Keratinocyte (primary cell): ENCODE data around the gene NDOR1.

Source experiments
- EZH2 ChIP-seq: IDR thresholded peaks from one replicate; pipeline ENCODE4 v1.6.1; 2012; ENCODE audit warnings: inconsistent platforms, mild to moderate bottlenecking, low read length, moderate library complexity
- TF ChIP-seq, protein P1 (sequence below), 3 experiments: IDR thresholded peaks in 1 of 3; conservative IDR thresholded peaks in 1 of 3; optimal IDR thresholded peaks in 1 of 3; 2 replicates in 2 of 3; 3 replicates in 1 of 3; pipeline versions ENCODE3 to v1.5.1; 2011; ENCODE audit warnings: low read length in 3 of 3, mild to moderate bottlenecking in 3 of 3, moderate library complexity in 2 of 3, control low read depth in 1 of 3, inconsistent platforms in 1 of 3; ENCODE audit not compliant: insufficient read depth in 2 of 3; ENCODE audit errors: extremely low read depth in 1 of 3

DNA sequence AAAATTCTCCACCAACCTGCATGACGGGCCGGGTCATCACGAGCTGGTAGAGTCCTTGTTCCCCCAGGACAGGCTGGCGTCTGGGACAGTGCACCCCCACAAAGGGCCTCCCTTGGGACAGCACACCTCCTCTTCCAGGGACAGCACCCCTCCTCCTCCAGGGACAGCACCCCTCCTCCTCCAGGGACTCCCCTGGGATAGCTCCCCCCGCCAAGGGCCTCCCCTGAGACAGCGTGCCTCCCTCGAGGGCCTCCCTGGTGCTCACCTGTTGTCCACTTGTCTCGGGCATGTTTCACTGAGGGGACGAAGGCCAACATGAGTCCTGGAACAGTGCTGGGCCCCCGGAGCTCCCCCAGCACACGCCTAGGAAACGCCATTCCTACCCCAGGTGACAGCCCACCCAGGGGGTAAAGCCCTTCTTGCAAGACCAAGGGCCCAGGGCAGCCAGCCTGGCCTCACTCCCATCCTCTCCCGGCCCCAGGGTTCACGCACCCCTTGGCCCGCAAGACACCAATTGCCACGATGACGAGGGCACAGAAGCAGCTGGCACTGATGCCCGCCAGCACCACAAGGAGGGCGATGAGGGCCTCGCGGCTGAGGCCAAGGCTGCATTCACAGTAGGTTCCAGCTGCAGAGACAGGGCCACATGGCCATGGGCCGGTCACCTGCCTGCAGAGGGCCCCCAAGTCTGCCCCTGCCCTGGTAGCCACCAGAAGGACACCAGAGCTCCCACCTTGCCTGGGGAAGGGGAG lies 34.2 kb upstream of the NDOR1 start:
- TF ChIP-seq, protein P1, sequence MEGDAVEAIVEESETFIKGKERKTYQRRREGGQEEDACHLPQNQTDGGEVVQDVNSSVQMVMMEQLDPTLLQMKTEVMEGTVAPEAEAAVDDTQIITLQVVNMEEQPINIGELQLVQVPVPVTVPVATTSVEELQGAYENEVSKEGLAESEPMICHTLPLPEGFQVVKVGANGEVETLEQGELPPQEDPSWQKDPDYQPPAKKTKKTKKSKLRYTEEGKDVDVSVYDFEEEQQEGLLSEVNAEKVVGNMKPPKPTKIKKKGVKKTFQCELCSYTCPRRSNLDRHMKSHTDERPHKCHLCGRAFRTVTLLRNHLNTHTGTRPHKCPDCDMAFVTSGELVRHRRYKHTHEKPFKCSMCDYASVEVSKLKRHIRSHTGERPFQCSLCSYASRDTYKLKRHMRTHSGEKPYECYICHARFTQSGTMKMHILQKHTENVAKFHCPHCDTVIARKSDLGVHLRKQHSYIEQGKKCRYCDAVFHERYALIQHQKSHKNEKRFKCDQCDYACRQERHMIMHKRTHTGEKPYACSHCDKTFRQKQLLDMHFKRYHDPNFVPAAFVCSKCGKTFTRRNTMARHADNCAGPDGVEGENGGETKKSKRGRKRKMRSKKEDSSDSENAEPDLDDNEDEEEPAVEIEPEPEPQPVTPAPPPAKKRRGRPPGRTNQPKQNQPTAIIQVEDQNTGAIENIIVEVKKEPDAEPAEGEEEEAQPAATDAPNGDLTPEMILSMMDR (optimal IDR thresholded peaks at IDR 0.05 in 1 of 3, IDR thresholded peaks at IDR 0.05 in 1 of 3, conservative IDR thresholded peaks at IDR 0.05 in 1 of 3; ENCODE audit: extremely low read depth in 1 of 3, insufficient read depth in 2 of 3, low read length in 3 of 3) = no peak
- no peak for TF ChIP-seq EZH2
